GM19324 (cell line): ENCODE data around the gene KRTAP10-10.
"Not testable (repeated sequence)": the region's sequence is repeated elsewhere in the genome, so short reads cannot be mapped to it uniquely, and the experiment has no call there.

Source experiments
- ATAC-seq: cut with Tn5 transposase; IDR thresholded peaks from one replicate; pipeline ENCODE4 v1.9.1; 2021; ENCODE audit warnings: mild to moderate bottlenecking, moderate library complexity; ENCODE audit not compliant: unreplicated experiment, low FRiP score

Gene KRTAP10-10

GRCh38 chr21:44648557-44649311 is 11.6 kb downstream of the KRTAP10-10 start:
- no peak for ATAC-seq

DNA sequence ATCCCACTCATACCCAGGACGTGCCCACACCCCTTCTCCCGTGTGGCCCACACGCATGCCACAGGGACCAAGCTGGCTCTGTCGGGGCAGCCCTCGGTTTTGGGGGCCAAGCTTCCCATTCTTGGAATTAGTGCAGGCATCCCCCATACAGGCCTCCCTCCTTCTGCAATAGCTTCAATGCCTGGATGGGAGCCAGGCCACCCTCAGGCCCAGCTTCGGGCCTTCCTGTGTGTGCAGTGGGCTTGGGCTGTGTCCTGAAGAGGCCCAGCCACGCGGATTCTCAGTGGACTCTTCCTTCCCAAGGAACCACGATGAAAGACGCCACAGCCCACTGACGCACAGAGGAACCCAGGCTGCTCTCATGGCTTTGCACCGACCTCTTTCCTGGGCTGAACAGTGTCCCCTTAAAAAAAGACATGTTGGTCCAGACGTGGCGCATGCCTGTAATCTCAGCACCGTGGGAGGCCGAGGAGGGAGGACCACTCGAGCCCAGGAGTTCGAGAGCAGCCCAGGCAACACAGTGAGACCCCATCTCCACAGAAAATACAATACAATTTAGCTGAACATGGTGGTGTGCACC is 12.5 kb downstream of the KRTAP10-10 start:
- no peak for ATAC-seq

- ATAC-seq = no peak
Observed at GRCh38 chr21:44650265-44650972, 13.3 kb downstream of the KRTAP10-10 start.

DNA sequence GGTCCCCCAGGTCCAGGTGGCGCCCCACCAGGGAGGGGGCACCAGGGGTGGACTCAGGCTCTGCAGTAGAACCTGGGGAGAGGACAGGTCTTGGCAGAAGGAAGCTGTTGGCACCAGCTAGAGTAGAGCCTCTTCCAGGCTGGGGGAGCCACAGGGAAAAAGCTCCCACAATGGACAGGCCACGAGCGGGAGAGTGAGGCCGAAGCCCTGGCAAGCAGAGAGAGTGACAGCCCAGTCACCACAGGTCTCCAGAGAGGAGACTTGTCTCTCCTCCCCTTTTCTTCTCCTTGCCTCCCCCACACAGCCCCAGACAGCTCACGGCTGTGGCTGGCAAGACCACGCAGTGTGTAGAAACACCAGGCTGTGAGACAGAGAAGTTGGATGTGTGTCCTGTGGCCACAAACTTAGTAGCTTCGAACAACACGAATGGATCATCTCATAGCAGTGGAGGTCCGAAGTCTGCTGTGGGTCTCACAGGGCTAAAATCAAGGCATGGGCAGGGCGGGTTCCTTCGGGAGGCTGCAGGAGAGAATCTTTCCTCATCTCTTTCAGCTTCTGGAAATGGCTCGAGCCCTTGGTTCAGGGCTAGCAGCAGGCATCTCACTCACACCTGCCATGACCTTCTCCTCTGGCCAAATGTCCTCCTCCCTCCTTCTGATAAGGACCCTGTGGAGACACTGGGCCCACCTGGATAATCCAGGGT is 14.0 kb downstream of the KRTAP10-10 start:
- no peak for ATAC-seq

DNA sequence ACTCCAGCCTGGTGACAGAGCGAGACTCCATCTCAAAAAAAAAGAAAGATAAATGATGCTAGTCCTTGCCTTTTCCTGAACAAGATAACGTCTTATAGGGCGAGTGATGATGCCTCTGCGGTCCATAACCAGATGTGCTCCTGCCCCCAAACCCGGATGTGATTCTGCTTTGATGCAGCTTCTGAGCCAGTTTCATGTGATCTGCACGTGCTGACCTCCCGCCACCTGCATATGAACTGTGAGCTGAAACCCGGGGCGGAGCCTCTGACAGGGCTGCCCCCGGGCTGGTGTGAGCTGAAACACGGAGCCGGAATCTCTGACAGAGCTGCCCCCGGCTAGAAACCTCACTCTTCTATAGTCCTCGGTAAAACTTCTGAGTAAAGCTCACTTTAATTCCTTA is 16.0 kb downstream of the KRTAP10-10 start:
- no peak for ATAC-seq

- ATAC-seq = no peak
Observed at GRCh38 chr21:44653656-44654575, 16.8 kb downstream of the KRTAP10-10 start.

- no peak for ATAC-seq
Observed at GRCh38 chr21:44654576-44655175, 17.5 kb downstream of the KRTAP10-10 start, which contains the start of gene KRTAP12-4. KRTAP12-4 (minus strand) TSS chr21:44654659; CDS start chr21:44654614, 45 bp downstream.

- ATAC-seq = no peak
Observed at GRCh38 chr21:44656868-44657267, 19.7 kb downstream of the KRTAP10-10 start.

DNA sequence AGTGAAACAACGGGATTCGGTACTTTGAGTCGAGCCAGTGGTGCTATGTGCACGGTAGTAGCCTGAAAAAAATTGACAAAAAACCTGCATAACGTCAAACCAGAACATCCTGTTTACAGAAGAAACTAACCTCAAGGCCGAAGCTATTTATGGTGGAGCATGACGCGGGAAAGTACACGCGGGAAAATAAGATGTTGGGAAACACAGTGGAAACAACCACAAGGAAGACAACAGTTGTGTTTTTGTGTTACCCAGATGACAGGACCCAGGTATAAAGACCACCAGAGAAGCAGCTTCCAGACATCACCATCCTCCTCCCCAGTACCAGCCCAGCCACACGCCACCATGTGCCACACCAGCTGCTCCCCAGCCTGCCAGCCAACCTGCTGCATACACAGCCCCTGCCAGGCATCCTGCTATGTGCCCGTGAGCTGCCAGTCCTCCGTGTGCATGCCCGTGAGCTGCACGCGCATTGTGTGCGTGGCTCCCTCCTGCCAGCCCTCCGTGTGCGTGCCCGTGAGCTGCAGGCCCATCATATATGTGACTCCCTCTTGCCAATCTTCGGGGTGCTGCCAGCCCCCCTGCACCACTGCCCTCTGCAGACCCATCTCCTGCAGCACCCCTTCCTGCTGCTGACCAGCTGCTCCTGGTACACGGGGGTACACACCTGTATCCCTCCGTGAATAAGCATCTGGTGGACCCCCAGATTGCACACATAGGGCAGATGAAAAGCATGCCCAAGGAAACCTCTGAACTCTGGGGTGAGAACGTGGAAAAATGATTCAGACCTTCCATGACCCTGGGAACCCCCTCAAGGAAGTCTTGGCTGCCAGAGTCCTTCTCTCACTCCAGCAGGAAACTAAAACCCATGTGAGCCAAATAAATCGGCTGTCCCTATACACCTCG is 20.7 kb downstream of the KRTAP10-10 start, which contains the start of gene KRTAP12-3:
TSS of gene KRTAP12-3 (plus strand) at position 298 of the 906 bp plus-strand sequence. CDS start at position 346, 48 bp downstream.
- ATAC-seq = no peak

DNA sequence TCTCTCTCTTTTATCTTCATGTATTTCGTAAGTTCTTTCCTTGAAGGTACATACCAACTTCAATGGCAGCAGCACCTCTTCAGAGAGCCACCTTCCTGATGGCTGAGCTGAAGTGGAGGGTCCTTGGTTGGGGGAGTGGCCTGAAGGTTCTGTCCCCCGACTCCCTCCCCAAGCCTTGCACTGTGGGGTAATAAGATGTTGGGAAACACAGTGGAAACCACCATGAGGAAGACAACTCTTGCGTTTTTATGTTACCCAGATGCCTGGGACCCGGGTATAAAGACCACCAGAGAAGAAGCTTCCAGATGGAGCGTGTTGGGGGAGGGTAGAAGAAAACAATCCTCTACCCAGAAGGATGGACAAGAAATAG is 21.4 kb downstream of the KRTAP10-10 start:
- no peak for ATAC-seq

GRCh38 chr21:44658913-44659595 is 21.9 kb downstream of the KRTAP10-10 start:
- ATAC-seq = no peak

DNA sequence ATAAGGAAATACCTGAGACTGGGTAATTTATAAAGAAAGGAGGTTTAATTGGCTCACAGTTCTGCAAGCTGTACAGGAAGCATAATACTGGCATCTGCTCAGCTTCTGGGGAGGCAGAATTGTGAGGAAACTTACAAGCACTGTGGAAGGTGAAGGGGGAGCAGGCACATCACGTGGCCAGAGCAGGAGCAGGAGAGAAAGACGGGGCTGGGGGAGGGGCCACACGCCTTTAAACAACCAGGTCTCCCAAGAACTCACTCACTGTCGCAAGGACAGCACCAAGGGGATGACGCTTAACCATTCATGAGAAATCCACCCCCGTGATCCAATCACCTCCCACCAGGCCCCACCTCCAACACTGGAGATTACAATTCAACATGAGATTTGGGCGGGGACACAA is 24.4 kb downstream of the KRTAP10-10 start:
- not testable (repeated sequence) for ATAC-seq

DNA sequence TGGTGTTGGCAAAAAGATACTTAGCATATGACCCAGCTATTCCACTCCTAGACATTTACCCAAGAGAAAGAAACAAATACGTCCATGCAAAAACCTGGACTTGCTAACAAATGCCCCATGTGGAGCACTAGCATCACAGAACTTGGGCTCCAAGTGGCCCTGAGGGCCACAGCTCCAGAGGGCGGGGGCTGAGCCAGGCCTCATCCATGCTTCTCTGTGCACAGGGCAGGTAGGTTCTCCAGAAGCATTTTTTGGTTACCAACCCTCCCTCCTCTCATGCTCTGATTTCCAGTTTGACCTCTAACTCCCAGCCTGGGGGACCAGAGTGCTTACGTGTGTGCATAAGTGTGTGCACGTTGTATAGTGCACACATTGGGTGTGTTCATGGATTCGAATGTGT is 27.5 kb downstream of the KRTAP10-10 start:
- no peak for ATAC-seq

GRCh38 chr21:44666401-44667320 is 29.5 kb downstream of the KRTAP10-10 start, which contains the start of gene KRTAP12-2:
KRTAP12-2 (minus strand) TSS chr21:44666927; CDS start chr21:44666886, 41 bp downstream.
- ATAC-seq = no peak

GRCh38 chr21:44667612-44668011 is 30.5 kb downstream of the KRTAP10-10 start:
- ATAC-seq = no peak

DNA sequence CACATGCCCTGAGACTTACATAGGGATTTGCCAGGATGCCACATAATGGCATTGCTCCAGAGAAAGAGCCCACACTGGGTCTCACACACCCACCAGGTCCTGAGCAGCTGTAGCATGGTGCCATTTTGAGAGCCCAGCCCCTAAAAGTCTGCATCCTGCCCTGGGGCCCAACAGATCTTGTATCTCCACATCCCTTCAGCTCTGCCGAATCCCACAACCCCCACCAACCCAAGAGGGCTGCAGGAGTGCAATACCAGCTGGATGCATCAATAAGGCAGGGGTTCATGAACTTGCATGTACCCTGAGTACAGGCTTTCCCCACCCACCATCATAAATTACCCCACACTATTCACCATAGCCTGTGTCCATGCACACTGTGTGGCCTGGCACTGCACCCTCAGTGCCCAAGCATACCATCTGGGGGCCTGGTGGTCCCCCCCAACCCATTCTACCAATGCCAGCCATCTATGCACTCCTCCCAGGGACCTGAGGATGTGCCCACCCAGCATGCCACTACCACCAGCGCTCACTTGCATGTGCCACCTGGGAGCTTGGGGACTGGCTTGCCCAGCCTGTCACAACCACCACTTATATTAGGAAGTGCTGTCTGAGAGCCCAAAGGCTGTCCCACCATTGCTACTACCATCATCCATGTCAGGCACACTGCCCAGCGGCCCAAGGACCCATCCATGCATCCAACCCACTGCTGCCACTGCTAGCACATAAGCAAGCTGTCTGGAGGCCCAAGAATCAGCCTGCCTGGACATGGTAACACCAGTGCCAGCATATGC is 33.7 kb downstream of the KRTAP10-10 start:
- no peak for ATAC-seq
